Uterus (tissue), 4 donors: ENCODE results near the gene KCNN3. TPM values are rescaled to one million over a fixed set of nuclear protein-coding genes. Genes with fewer than 3 reads are reported as not detected.

Source experiments
- DNase-seq, 2 donors: peaks; one replicate each; pipeline ENCODE4 v3.0.0-alpha.2; 2019 to 2020
- H3K27ac ChIP-seq, 2 donors: fragments of 200-600 bp; sonication (generic); 1 replicate in 1 of 2; 2 replicates in 1 of 2; pipeline ENCODE4 v1.5.1; 2016 to 2018
- H3K27me3 ChIP-seq, 2 donors: fragments of 200-600 bp; sonication (generic); one replicate each; pipeline ENCODE4 v1.5.1; 2018 to 2019; ENCODE audit warnings: control low read depth in 1 of 2
- H3K36me3 ChIP-seq, 2 donors: fragments of 200-600 bp; sonication (generic); one replicate each; pipeline ENCODE4 v1.5.1; 2019; ENCODE audit warnings: control low read depth in 1 of 2
- H3K4me1 ChIP-seq, 2 donors: fragments of 200-600 bp; sonication (generic); one replicate each; pipeline ENCODE4 v1.5.1; 2018 to 2019; ENCODE audit warnings: control low read depth in 1 of 2
- H3K4me3 ChIP-seq, 2 donors: fragments of 200-600 bp; sonication (generic); 1 replicate in 1 of 2; 2 replicates in 1 of 2; pipeline ENCODE4 v1.5.1; 2018 to 2019; ENCODE audit warnings: mild to moderate bottlenecking in 1 of 2
- H3K9me3 ChIP-seq, 2 donors: fragments of 200-600 bp; sonication (generic); one replicate each; pipeline ENCODE4 v1.5.1; 2019; ENCODE audit warnings: control low read depth in 1 of 2
- POLR2A ChIP-seq, 2 donors: fragments of 450-650 bp; IDR thresholded peaks; one replicate each; pipeline ENCODE4 v1.6.1; 2016; ENCODE audit warnings: antibody characterized with exemption in 2 of 2, mild to moderate bottlenecking in 1 of 2, moderate library complexity in 1 of 2
- intact Hi-C: fragments of 100-400 bp; cut with DNase I; formaldehyde crosslinking; loops from one replicate; pipeline ENCODE4 v1.15.1; 2023; ENCODE audit warnings: low total_unique reads
- total RNA-seq, 4 donors: library from RNA; depleted of rRNA in 3 of 4; stranded (reverse); fragments of >200 nt in 3 of 4; gene quantifications; one replicate each; pipeline versions ENCODE4 v1.1.0 to v1.2.4, GENCODE V29; 2014 to 2023
- TF ChIP-seq, protein P1 (sequence below), 4 experiments: fragments of 200-600 bp in 2 of 4; fragments of 450-650 bp in 2 of 4; sonication (generic) in 2 of 4; IDR thresholded peaks; one replicate each; pipeline ENCODE4 v1.5.1; 2016 to 2019; ENCODE audit warnings: antibody characterized with exemption in 4 of 4, mild to moderate bottlenecking in 2 of 4, moderate library complexity in 1 of 4
- donor health status: DM: yes; HTN: yes; CAD: no.

KCNN3 gene
- total RNA-seq, 4 donors from 2014 or later, result 7.1 to 35.5 (median 12.1) TPM

DNA sequence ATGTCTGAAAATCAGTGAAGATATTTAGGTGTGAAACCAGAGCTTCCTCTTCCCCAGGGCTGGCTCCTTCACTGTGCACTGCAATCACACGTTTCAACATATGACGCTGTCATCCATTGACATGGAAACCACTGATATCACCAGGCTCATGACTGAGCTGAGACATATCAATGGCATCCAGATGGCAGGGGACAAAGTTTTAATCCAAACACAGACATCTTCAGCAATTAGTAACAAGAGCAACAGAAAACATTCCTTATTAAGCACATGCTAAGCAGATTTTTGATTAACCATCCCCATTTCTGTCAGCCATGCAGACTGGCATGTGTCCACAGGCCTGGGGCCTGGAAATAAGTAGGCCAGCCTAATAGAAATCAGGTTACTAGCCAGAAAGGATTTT, 154.1 kb downstream of the KCNN3 start:
- H3K4me3 ChIP-seq, result no peak overlapping the region
- intact Hi-C loops, result no loop called here
- H3K27ac ChIP-seq, result peak overlapping the region; percentile 70 to 76
- peaks cover 0 to 21% of the 10 kb centered on the region in 2 donors for H3K4me1 ChIP-seq
- no peaks in the 10 kb centered on the region for H3K9me3 ChIP-seq
- no peak for TF ChIP-seq POLR2A (IDR thresholded peaks at IDR 0.05)
- TF ChIP-seq, protein P1, sequence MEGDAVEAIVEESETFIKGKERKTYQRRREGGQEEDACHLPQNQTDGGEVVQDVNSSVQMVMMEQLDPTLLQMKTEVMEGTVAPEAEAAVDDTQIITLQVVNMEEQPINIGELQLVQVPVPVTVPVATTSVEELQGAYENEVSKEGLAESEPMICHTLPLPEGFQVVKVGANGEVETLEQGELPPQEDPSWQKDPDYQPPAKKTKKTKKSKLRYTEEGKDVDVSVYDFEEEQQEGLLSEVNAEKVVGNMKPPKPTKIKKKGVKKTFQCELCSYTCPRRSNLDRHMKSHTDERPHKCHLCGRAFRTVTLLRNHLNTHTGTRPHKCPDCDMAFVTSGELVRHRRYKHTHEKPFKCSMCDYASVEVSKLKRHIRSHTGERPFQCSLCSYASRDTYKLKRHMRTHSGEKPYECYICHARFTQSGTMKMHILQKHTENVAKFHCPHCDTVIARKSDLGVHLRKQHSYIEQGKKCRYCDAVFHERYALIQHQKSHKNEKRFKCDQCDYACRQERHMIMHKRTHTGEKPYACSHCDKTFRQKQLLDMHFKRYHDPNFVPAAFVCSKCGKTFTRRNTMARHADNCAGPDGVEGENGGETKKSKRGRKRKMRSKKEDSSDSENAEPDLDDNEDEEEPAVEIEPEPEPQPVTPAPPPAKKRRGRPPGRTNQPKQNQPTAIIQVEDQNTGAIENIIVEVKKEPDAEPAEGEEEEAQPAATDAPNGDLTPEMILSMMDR (IDR thresholded peaks at IDR 0.05), result no peak
- no peaks in the 10 kb centered on the region for H3K27me3 ChIP-seq
- peak in 1 of 2 donors; percentile 44 for DNase-seq
- H3K36me3 ChIP-seq, result no peaks in the 10 kb centered on the region

DNA sequence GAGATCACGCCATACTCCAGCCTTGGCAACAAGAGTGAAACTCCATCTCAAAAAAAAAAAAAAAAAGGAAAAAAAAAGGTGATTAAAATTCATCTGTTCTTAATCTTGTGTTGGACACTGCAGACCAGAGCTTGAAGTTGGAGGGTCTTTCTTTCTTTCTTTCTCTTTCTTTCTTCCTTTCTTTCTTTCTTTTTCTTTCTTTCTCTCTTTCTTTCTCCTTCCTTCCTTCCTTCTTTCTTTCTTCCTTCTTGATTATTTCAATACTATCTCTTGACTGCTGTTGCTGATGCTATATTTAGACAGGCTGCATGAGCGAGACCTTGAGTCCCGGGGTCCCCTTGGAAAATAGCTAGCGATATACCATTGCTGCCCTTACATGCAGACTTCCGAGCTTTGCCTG, 154.7 kb downstream of the KCNN3 start:
- no peaks in the 10 kb centered on the region for H3K27me3 ChIP-seq
- peak overlapping the region; percentile 70 to 76 for H3K27ac ChIP-seq

GRCh38 chr1:154714638-154715037, 155.4 kb downstream of the KCNN3 start:
- TF ChIP-seq, protein P1 (IDR thresholded peaks at IDR 0.05), result no peak
- no peak for TF ChIP-seq POLR2A (IDR thresholded peaks at IDR 0.05)
- no peak for DNase-seq
- peaks cover 0 to 21% of the 10 kb centered on the region in 2 donors for H3K4me1 ChIP-seq

More for the DNA sequence above, 154.7 kb downstream of the KCNN3 start:
- Histone ChIP-seq H3K9me3 (no peaks in the 10 kb centered on the region), H3K4me3 (no peak overlapping the region), H3K4me1 (peaks cover 0 to 21% of the 10 kb centered on the region in 2 donors), H3K36me3 (no peaks in the 10 kb centered on the region)
- TF ChIP-seq, protein P1 (IDR thresholded peaks at IDR 0.05), result no peak
- TF ChIP-seq POLR2A (IDR thresholded peaks at IDR 0.05), result no peak
- DNase-seq, result no peak
- intact Hi-C loops, result no loop called here

DNA sequence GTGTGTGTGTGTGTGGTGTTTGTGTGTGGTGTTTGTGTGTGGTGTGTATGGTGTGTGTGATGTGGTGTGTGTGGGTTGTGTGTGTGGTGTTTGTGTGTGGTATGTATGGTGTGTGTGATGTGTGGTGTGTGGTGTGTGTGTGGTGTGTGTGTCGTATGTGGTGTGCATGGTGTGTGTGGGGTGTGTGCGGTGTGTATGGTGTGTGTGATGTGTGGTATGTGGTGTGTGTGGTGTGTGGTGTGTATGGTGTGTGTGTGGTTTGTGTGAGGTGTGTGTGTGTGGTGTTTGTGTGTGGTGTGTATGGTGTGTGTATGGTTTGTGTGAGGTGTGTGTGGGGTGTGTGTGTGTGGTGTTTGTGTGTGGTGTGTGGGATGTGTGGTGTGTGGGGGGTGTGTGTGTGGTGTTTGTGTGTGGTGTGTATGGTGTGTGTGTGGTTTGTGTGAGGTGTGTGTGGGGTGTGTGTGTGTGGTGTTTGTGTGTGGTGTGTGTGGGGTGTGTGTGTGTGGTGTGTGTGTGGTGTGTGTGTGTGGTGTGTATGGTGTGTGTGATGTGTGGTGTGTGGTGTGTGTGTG, 155.9 kb downstream of the KCNN3 start:
- DNase-seq, result no peak
- H3K27ac ChIP-seq, result peak overlapping the region in 1 of 2 donors; percentile 70
- intact Hi-C loops, result no loop called here
- H3K27me3 ChIP-seq, result no peaks in the 10 kb centered on the region
- H3K4me3 ChIP-seq, result no peak overlapping the region
- no peaks in the 10 kb centered on the region for H3K9me3 ChIP-seq
- H3K36me3 ChIP-seq, result no peaks in the 10 kb centered on the region
- TF ChIP-seq, protein P1 (IDR thresholded peaks at IDR 0.05), result no peak
- no peak for TF ChIP-seq POLR2A (IDR thresholded peaks at IDR 0.05)
- peaks cover 0 to 21% of the 10 kb centered on the region in 2 donors for H3K4me1 ChIP-seq

More at GRCh38 chr1:154714638-154715037, 155.4 kb downstream of the KCNN3 start:
- peak overlapping the region; percentile 70 to 76 for H3K27ac ChIP-seq
- H3K36me3 ChIP-seq, result no peaks in the 10 kb centered on the region
- no peaks in the 10 kb centered on the region for H3K27me3 ChIP-seq
- no peak overlapping the region for H3K4me3 ChIP-seq
- intact Hi-C loops, result no loop called here
- no peaks in the 10 kb centered on the region for H3K9me3 ChIP-seq

GRCh38 chr1:154713005-154713404, 157.1 kb downstream of the KCNN3 start:
- no peak for TF ChIP-seq POLR2A (IDR thresholded peaks at IDR 0.05)
- TF ChIP-seq, protein P1 (IDR thresholded peaks at IDR 0.05), result no peak
- intact Hi-C loops, result no loop called here

More at GRCh38 chr1:154713005-154713404, 157.1 kb downstream of the KCNN3 start:
- Histone ChIP-seq H3K27ac (no peak overlapping the region), H3K9me3 (no peaks in the 10 kb centered on the region), H3K36me3 (no peaks in the 10 kb centered on the region), H3K4me3 (no peak overlapping the region), H3K27me3 (no peaks in the 10 kb centered on the region), H3K4me1 (peaks cover 0 to 21% of the 10 kb centered on the region in 2 donors)
- DNase-seq, result no peak
